GM04504 (cell line): Measurements from ENCODE around the gene TFCP2L1.

Experiments
- DNase-seq: peaks from one replicate; pipeline ENCODE4 v3.0.0-alpha.2; 2012; ENCODE audit warnings: low read depth

TFCP2L1 gene

DNA sequence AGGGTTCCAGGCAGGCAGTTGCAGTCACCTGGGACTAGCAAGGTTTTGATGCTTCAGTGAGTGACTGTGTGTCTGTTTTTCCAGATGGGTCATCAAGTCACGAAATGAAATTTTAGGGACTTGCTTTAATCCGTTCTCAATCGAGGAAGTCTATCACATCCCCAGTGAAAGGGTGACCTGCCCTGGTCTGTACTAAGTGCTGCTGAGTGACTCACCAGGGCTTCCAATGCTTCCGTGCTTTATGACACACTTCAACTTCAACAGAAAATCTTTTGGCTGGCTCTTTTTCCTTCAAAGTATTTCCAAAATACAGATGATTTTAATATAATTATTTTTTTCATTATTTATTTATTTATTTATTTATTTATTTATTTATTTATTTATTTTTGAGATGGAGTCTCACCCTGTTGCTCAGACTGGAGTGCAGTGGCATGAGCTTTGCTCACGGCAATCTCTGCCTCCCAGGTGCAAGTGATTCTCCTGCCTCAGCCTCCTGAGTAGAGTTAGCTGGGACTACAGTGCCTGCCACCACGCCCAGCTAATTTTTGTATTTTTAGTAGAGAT, 18.4 kb downstream of the TFCP2L1 start:
- no peak for DNase-seq

DNA sequence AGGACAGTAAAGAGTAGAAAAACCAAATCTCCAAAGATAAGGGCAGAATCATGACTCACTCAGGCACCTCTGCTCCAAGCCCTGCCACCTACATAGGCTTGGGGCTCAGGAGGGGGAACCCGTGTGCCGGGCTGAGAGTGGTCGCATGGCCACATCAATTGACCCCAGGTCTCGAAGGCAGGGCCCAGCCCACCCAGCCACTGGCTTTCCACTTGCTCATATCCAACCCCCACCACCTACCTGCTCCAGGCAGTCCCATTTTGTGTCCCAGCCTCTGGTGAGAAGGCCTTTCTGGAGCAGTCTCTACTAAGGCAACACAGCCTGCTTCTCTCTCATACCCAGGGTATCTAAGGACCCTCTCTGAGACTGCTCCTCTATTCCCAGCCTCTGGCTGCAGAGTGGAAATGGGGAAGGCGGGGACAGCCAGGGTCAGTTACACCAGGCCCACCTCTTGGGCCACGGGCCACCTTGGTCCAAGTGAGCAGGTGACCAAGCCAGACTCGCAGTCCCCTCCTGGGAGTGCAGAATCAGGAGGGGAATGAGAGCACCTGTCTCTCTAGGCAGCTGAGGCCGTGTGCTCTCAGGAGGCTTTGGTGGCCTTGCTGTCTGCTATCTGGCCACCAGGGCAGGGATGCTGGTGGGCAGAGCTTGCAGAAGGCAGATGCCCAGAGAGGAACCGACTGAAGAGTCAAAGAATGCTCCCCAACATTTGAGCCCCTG, 20.8 kb downstream of the TFCP2L1 start:
- no peak for DNase-seq

GRCh38 chr2:121260370-121261154, 24.4 kb downstream of the TFCP2L1 start:
- no peak for DNase-seq

DNA sequence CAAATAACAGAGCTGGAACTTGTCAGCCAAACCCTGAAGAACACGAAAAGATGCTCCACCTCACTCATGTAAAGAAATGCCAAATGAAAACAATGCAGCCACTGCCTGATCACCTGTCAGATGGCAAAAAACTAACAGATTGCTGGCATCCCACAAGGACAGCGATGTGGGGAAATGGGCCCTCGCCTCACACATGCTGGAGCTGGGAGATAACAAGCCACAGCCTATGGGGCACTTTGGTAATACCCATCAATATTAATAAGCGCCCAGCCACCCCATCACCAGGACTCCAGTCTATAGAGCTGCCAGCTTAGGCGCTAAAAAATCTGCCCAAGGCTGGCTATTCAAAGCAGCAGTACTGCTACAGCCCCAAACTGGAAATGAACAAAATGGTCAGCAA, 27.0 kb downstream of the TFCP2L1 start:
- no peak for DNase-seq

- no peak for DNase-seq
Measured at GRCh38 chr2:121257480-121257840, 27.5 kb downstream of the TFCP2L1 start.

- DNase-seq = no peak
Measured at GRCh38 chr2:121256720-121257479, 28.1 kb downstream of the TFCP2L1 start.

- no peak for DNase-seq
Measured at GRCh38 chr2:121255358-121255757, 29.6 kb downstream of the TFCP2L1 start.

DNA sequence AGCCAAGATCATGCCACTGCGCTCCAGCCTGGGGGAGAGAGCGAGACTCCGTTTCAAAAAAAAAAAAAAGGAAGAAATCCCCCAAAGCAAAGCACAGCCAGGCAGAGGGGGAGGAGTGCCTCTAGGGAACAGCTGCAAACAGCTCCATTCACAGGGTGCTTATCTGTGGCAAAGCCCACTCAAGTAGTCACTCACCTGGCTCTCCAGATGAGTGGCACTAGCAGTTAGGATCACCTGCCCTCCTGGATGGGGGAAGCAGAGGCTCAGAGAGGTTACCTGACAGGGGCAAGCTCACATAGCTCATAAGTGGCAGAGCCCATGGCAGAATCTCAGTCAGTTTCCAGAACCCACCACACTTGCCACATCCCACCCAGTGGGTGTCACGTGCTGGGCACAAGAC, 30.3 kb downstream of the TFCP2L1 start:
- no peak for DNase-seq

GRCh38 chr2:121253674-121254240, 31.2 kb downstream of the TFCP2L1 start:
- DNase-seq = no peak

DNA sequence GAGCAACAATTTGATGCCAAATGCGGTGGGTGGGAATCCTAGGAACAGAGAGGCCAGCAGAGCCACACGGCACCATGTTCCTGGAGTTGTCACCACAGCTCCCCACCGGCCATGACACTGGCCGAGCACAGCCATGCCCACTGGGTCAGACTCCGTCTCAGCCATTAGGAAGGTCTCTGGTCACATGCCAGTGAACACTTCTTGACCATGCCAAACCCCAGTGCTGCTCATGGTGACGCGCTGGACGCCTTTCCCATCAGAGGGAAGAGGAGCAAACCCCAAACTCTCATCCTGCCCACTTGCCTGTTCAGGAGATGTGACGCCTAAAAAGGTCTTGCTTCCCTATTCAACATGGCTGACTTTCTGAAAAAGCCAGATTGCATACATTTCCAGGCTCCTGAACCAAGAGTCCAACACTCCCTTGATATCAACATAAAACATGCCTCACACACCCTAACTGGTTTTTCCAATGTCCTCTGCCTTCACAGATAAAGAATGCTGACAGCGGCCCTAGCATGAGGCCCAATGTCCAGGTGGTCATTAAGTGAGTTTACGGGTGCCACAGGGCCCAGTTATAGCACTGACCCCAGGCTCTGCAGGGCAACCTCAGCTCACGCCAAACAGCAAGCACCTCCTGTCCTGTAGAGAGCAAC, 31.9 kb downstream of the TFCP2L1 start:
- DNase-seq = no peak

- no peak for DNase-seq
Measured at GRCh38 chr2:121251497-121251896, 33.5 kb downstream of the TFCP2L1 start.

GRCh38 chr2:121248766-121249343, 36.1 kb downstream of the TFCP2L1 start:
- no peak for DNase-seq

DNA sequence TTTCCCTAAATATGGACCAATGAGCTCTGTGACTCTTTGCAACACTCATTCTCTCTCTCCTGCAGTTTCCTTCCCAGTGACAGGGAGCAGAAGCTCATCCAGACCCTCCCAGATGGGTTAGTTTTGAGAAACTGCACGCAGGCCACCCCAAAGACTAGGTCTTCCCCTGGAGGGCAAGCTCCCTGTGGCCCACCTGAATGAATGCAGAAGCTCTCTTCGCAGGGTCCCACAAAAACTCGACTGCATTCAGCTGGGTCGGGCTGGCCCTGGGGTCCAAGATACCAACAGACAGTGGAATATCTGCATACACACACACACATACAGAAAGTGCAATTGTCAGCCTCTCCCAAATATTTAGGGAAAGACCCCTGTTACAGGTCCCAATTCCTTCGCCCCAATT, 37.0 kb downstream of the TFCP2L1 start:
- DNase-seq = no peak

GRCh38 chr2:121247534-121247933, 37.5 kb downstream of the TFCP2L1 start:
- DNase-seq = no peak

DNA sequence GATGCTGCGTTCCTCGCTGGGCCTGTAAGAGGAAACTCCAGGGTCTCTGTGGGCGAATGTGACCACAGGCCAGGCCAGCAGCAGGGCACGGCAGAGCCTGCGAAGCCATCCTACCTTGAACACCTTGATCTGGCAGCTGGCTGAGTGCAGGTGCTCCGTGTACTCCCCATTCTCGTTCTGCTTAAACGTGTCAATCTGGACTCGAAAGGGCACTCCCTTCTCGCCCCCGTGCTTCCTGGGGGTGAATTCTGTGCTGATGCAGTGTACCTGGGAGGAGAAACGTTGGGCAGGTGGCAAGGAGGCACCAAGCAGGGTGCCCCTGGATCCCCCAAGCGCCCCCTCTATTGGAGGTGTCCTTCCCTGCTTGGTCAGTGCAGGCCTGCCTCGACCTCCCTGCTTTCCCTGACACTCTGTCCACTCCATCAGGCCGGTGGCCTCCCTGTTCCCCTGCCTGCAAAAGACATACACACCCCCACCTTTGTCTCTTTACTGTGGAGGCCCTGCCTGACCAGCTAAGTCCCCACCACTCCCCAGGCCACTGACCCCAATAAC, 38.2 kb downstream of the TFCP2L1 start:
- DNase-seq = no peak

- DNase-seq = no peak
Measured at GRCh38 chr2:121245913-121246312, 39.1 kb downstream of the TFCP2L1 start.

DNA sequence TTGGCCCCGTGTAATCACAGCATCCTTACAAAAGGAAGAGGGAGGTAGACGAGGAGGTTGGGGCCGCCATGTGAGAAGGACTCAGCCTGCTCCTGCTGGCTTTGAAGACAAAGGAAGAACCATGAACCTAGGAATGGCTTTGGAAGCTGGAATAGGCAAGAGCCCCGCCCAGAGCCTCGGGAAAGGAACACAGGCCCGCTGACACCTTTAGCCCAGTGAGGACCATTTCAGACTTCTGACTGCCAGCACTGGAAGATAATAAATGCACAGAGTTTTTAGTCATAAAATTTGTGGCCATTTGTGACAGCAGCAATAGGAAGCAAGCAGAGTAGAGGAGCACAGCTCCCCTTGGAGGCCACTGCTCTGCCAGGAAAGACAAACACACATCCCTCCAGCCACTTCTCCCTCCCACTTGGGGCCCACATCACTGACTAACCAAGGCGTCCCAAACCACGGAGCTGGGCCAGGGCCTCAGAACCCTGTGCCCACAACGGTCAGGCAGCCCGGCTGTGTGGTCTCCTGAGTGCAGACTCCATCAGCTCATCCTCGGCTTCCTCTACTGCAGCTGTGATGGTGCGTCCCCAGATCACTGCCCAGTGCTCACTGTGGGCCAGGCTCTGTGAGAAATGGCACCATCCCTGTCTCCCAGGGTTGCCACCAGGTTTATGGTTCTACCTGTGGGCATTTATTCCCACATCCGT, 39.7 kb downstream of the TFCP2L1 start:
- no peak for DNase-seq

DNA sequence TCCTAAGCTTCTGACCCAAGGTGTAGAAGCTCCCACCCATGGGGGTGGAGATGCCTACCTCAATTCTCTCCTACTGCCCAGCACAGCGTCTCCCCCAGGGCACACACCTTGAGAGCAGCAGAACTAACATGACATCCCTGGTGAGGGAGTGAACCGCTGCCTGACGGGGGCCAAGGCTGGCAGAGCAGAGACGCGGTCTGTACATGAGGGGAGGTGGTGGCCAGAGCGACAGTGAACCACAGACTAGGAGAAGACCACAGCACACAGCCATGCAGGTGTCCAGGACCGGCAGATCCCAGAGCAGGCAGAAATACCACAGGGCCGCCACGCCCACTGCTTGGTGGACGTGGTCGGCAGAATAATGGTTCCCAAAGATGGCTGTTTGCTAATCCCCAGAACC, 40.4 kb downstream of the TFCP2L1 start:
- DNase-seq = no peak

GRCh38 chr2:121243821-121244460, 41.1 kb downstream of the TFCP2L1 start:
- DNase-seq = no peak

DNA sequence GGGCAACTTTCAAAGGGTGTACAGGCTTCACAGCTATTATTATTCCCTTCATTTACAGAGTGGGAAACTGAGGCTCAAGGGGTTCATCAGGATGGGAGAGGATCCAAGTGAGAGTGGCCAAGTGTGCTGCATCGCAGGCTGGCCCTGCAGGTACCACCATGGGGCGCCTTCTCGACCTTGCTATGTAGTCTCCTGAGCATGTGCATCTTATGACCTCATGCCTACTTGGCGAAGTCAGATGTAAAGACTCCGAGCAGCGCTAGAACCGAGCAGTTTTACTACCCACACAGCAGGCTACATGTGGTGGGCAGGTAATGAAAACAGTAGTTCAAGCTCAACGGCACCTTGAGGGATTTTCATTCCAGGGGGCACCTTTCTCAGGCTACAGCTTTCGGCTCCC, 42.0 kb downstream of the TFCP2L1 start:
- DNase-seq = no peak
